H9 (cell line): ENCODE results near the gene THAP11. TPM values are rescaled to one million over a fixed set of nuclear protein-coding genes. Genes with fewer than 3 reads are reported as not detected.

Source experiments
- DNase-seq: peaks from one replicate; pipeline ENCODE4 v3.0.0-alpha.2; 2017
- H2AFZ ChIP-seq: one replicate; pipeline ENCODE4 v1.6.1; 2013; ENCODE audit warnings: mild to moderate bottlenecking, low read length, control low read depth, moderate library complexity
- H2AK5ac ChIP-seq: 2 replicates; pipeline ENCODE4 v1.6.1; 2013; ENCODE audit warnings: low read length, control low read depth, mixed read lengths; ENCODE audit not compliant: insufficient read length
- H2BK120ac ChIP-seq: one replicate; pipeline ENCODE4 v1.6.1; 2013; ENCODE audit warnings: low read depth, mild to moderate bottlenecking, low read length, control low read depth, inconsistent platforms; ENCODE audit not compliant: poor library complexity, severe bottlenecking
- H2BK12ac ChIP-seq: 2 replicates; pipeline ENCODE4 v1.6.1; 2013; ENCODE audit warnings: low read length, control low read depth, mixed read lengths, low read depth; ENCODE audit not compliant: insufficient read length
- H2BK15ac ChIP-seq: 2 replicates; pipeline ENCODE4 v1.6.1; 2013; ENCODE audit warnings: low read depth, low read length, control low read depth
- H2BK20ac ChIP-seq: one replicate; pipeline ENCODE4 v1.6.1; 2013; ENCODE audit warnings: low read depth, mild to moderate bottlenecking, low read length, control low read depth, inconsistent platforms; ENCODE audit not compliant: poor library complexity, severe bottlenecking
- H2BK5ac ChIP-seq: 2 replicates; pipeline ENCODE4 v1.6.1; 2013; ENCODE audit warnings: low read length, control low read depth, mixed read lengths; ENCODE audit not compliant: insufficient read length
- H3K14ac ChIP-seq: 2 replicates; pipeline ENCODE4 v1.6.1; 2013; ENCODE audit warnings: low read length, control low read depth; ENCODE audit not compliant: insufficient read depth
- H3K18ac ChIP-seq: 2 replicates; pipeline ENCODE4 v1.6.1; 2013; ENCODE audit warnings: low read depth, mild to moderate bottlenecking, mixed read lengths, low read length, control low read depth; ENCODE audit not compliant: insufficient read length
- H3K23ac ChIP-seq: 2 replicates; pipeline ENCODE4 v1.6.1; 2013; ENCODE audit warnings: low read length, control low read depth, mixed read lengths, low read depth; ENCODE audit not compliant: insufficient read length
- H3K23me2 ChIP-seq: 2 replicates; pipeline ENCODE4 v1.6.1; 2013; ENCODE audit warnings: low read depth, mild to moderate bottlenecking, mixed read lengths, low read length, control low read depth; ENCODE audit not compliant: insufficient read length, poor library complexity, severe bottlenecking
- H3K27ac ChIP-seq: 2 replicates; pipeline ENCODE4 v1.5.1; 2013; ENCODE audit warnings: low read length, control low read depth, mixed read lengths, low read depth; ENCODE audit not compliant: insufficient read length
- H3K27me3 ChIP-seq: 2 replicates; pipeline ENCODE4 v1.6.1; 2013; ENCODE audit warnings: low read length, control low read depth, inconsistent platforms; ENCODE audit not compliant: insufficient read depth
- H3K4ac ChIP-seq: 2 replicates; pipeline ENCODE4 v1.6.1; 2013; ENCODE audit warnings: low read depth, mild to moderate bottlenecking, control low read depth, inconsistent platforms, low read length, moderate library complexity
- H3K4me1 ChIP-seq: 2 replicates; pipeline ENCODE4 v1.6.1; 2013; ENCODE audit warnings: low read length, control low read depth, inconsistent platforms; ENCODE audit not compliant: insufficient read depth
- H3K4me2 ChIP-seq: 2 replicates; pipeline ENCODE4 v1.6.1; 2013; ENCODE audit warnings: low read length, control low read depth, mixed read lengths; ENCODE audit not compliant: insufficient read length, insufficient read depth
- H3K56ac ChIP-seq: 2 replicates; pipeline ENCODE4 v1.6.1; 2013; ENCODE audit warnings: low read depth, mild to moderate bottlenecking, mixed read lengths, low read length, control low read depth; ENCODE audit not compliant: insufficient read length
- H3K79me1 ChIP-seq: 2 replicates; pipeline ENCODE4 v1.6.1; 2013; ENCODE audit warnings: low read depth, mild to moderate bottlenecking, moderate library complexity, low read length, control low read depth, inconsistent platforms; ENCODE audit not compliant: insufficient read depth, poor library complexity, severe bottlenecking
- H3K79me2 ChIP-seq: 2 replicates; pipeline ENCODE4 v1.6.1; 2013; ENCODE audit warnings: low read length, control low read depth, inconsistent platforms; ENCODE audit not compliant: insufficient read depth
- H3K9ac ChIP-seq: 2 replicates; pipeline ENCODE4 v1.6.1; 2013; ENCODE audit warnings: low read length, control low read depth, mixed read lengths; ENCODE audit not compliant: insufficient read length; ENCODE audit errors: extremely low read depth
- H3K9me3 ChIP-seq: one replicate; pipeline ENCODE4 v1.6.1; 2013; ENCODE audit warnings: low read depth, low read length, inconsistent platforms; ENCODE audit not compliant: control insufficient read depth
- H3T11ph ChIP-seq: one replicate; pipeline ENCODE4 v1.6.1; 2013; ENCODE audit warnings: mild to moderate bottlenecking, low read length, control low read depth, inconsistent platforms
- H4K20me1 ChIP-seq: one replicate; pipeline ENCODE4 v1.6.1; 2013; ENCODE audit not compliant: control insufficient read depth, insufficient read length, insufficient read depth
- H4K5ac ChIP-seq: 2 replicates; pipeline ENCODE4 v1.6.1; 2013; ENCODE audit warnings: low read depth, mild to moderate bottlenecking, mixed read lengths, low read length, control low read depth; ENCODE audit not compliant: insufficient read length
- H4K8ac ChIP-seq: replicated peaks from 2 replicates; pipeline ENCODE4 v1.6.1; 2013; ENCODE audit warnings: low read length, control low read depth, mixed read lengths, low read depth; ENCODE audit not compliant: insufficient read length
- H4K91ac ChIP-seq: 2 replicates; pipeline ENCODE4 v1.6.1; 2013; ENCODE audit warnings: low read depth, mild to moderate bottlenecking, moderate library complexity, mixed read lengths, low read length, control low read depth; ENCODE audit not compliant: insufficient read length
- H3K27ac Mint-ChIP-seq, 3 experiments: 2 replicates in 2 of 3; 3 replicates in 1 of 3; pipeline ENCODE4 v1.8.0; 2020 to 2021; ENCODE audit warnings: mixed read lengths in 3 of 3, mild to moderate bottlenecking in 1 of 3, moderate library complexity in 1 of 3
- H3K27me3 Mint-ChIP-seq: 2 replicates; pipeline ENCODE4 v1.8.0; 2021; ENCODE audit warnings: low read depth, mild to moderate bottlenecking, moderate library complexity, mixed read lengths
- H3K36me3 Mint-ChIP-seq, 3 experiments: 2 replicates in 2 of 3; 3 replicates in 1 of 3; pipeline ENCODE4 v1.8.0; 2020 to 2021; ENCODE audit warnings: low read depth in 3 of 3, mixed read lengths in 3 of 3; ENCODE audit not compliant: insufficient read depth in 1 of 3
- H3K4me1 Mint-ChIP-seq, 2 experiments: 2 replicates each; pipeline ENCODE4 v1.8.0; 2020; ENCODE audit warnings: mixed read lengths in 2 of 2
- H3K4me3 Mint-ChIP-seq, 2 experiments: 2 replicates in 1 of 2; 3 replicates in 1 of 2; pipeline ENCODE4 v1.8.0; 2020 to 2021; ENCODE audit warnings: mild to moderate bottlenecking in 2 of 2, mixed read lengths in 2 of 2, moderate library complexity in 1 of 2
- H3K9me3 Mint-ChIP-seq, 2 experiments: 2 replicates in 1 of 2; 3 replicates in 1 of 2; pipeline ENCODE4 v1.8.0; 2020; ENCODE audit warnings: mild to moderate bottlenecking in 2 of 2, mixed read lengths in 2 of 2, moderate library complexity in 1 of 2
- WGBS: extraction: QIAGEN DNeasy Blood & Tissue Kit; methylation state at CpG from one replicate; pipeline ENCODE4 v1.1.7; 2013; ENCODE audit warnings: missing lambda C conversion rate, low lambda C conversion rate, mixed read lengths; ENCODE audit not compliant: insufficient read length; ENCODE audit errors: extremely low coverage; 5-methylcytosine and 5-hydroxymethylcytosine counted together
- total RNA-seq: library from RNA; stranded (reverse); gene quantifications from 2 replicates; pipeline ENCODE4 v1.2.1, GENCODE V29; 2021
- TF ChIP-seq, protein P1 (sequence below): fragments of 200-600 bp; sonication (generic); conservative IDR thresholded peaks from 3 replicates; pipeline ENCODE4 v1.8.0; 2021; ENCODE audit warnings: antibody characterized with exemption, mild to moderate bottlenecking

THAP11 gene
- total RNA-seq, 1 experiment from 2014 or later = 48.9 TPM

- no peak within 1 kb of the TSS for H3K9ac ChIP-seq
- no peak within 1 kb of the TSS for H2BK20ac ChIP-seq
- H3K79me1 ChIP-seq = no peaks in the 10 kb centered on the region
- no peaks in the 10 kb centered on the region for H3K27me3 ChIP-seq
- H3K4me2 ChIP-seq = no peak within 1 kb of the TSS
- no peak within 1 kb of the TSS for H3T11ph ChIP-seq
- H3K4me1 ChIP-seq = no peaks in the 10 kb centered on the region
- no peak within 1 kb of the TSS for H4K8ac ChIP-seq
- no peak within 1 kb of the TSS for H3K4ac ChIP-seq
- no peak within 1 kb of the TSS for H3K14ac ChIP-seq
- Mint-ChIP-seq H3K9me3 (no peaks in the 10 kb centered on the region), H3K36me3 (peaks cover 17 to 42% (median 41%) of the 10 kb centered on the region in 3 experiments), H3K4me1 (peaks cover 13 to 28% of the 10 kb centered on the region in 2 experiments), H3K4me3 (peak within 1 kb of the TSS in 1 of 2 experiments; percentile 68; a peak in 4 of 5 replicates), H3K27ac (peak within 1 kb of the TSS; percentile 84 to 97 (median 91)), H3K27me3 (no peaks in the 10 kb centered on the region; the same call in none of the 2 replicates)
- no peak within 1 kb of the TSS for H2AFZ ChIP-seq
- H3K23ac ChIP-seq = no peak within 1 kb of the TSS
- H3K27ac ChIP-seq = no peak within 1 kb of the TSS
- no peak within 1 kb of the TSS for H3K56ac ChIP-seq
- no peaks in the 10 kb centered on the region for H4K20me1 ChIP-seq
- no peak within 1 kb of the TSS for H2AK5ac ChIP-seq
- H4K5ac ChIP-seq = no peak within 1 kb of the TSS
- H2BK120ac ChIP-seq = no peak within 1 kb of the TSS
- no CpG with 5 or more reads among the region's 22 CpGs for WGBS
- H2BK12ac ChIP-seq = no peak within 1 kb of the TSS
- TF ChIP-seq, protein P1, sequence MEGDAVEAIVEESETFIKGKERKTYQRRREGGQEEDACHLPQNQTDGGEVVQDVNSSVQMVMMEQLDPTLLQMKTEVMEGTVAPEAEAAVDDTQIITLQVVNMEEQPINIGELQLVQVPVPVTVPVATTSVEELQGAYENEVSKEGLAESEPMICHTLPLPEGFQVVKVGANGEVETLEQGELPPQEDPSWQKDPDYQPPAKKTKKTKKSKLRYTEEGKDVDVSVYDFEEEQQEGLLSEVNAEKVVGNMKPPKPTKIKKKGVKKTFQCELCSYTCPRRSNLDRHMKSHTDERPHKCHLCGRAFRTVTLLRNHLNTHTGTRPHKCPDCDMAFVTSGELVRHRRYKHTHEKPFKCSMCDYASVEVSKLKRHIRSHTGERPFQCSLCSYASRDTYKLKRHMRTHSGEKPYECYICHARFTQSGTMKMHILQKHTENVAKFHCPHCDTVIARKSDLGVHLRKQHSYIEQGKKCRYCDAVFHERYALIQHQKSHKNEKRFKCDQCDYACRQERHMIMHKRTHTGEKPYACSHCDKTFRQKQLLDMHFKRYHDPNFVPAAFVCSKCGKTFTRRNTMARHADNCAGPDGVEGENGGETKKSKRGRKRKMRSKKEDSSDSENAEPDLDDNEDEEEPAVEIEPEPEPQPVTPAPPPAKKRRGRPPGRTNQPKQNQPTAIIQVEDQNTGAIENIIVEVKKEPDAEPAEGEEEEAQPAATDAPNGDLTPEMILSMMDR = no peak
- H3K79me2 ChIP-seq = no peaks in the 10 kb centered on the region
- H2BK15ac ChIP-seq = no peak within 1 kb of the TSS
- H2BK5ac ChIP-seq = no peak within 1 kb of the TSS
- no peak within 1 kb of the TSS for H4K91ac ChIP-seq
- H3K23me2 ChIP-seq = no peaks in the 10 kb centered on the region
- DNase-seq = peak; percentile 96
- H3K9me3 ChIP-seq = no peaks in the 10 kb centered on the region
- H3K18ac ChIP-seq = no peak within 1 kb of the TSS
Measured at GRCh38 chr16:67884684-67885083, 42.6 kb downstream of the THAP11 start, which contains the start of gene NRN1L. TSS of gene NRN1L (plus strand) at chr16:67884885. CDS start at chr16:67884904, 19 bp downstream.
